Small intestine (tissue), 7 donors: ENCODE data around the gene COL10A1. TPM values are rescaled to one million over a fixed set of nuclear protein-coding genes. Genes with fewer than 3 reads are reported as not detected.
"Not testable (repeated sequence)": the region's sequence is repeated elsewhere in the genome, so short reads cannot be mapped to it uniquely, and the experiment has no call there.

ENCODE experiments used
- DNase-seq, 2 donors: peaks; one replicate each; pipeline versions ENCODE4 v3.0.0 to v3.0.0-alpha.2; 2013
- FAIRE-seq: peaks from 2 replicates; lab custom pipeline; 2012; peaks lifted over from hg19 to GRCh38; lab: Jason Lieb, UNC
- H3K27ac ChIP-seq, 3 donors: one replicate each; pipeline ENCODE4 v1.5.1; 2013; ENCODE audit warnings: low read length in 2 of 3, mild to moderate bottlenecking in 2 of 3, control low read depth in 1 of 3, inconsistent platforms in 1 of 3, low read depth in 1 of 3, moderate library complexity in 1 of 3
- H3K27me3 ChIP-seq, 3 donors: one replicate each; pipeline ENCODE4 v1.6.1; 2013; ENCODE audit warnings: low read length in 3 of 3, inconsistent platforms in 1 of 3; ENCODE audit not compliant: control insufficient read depth in 3 of 3, insufficient read depth in 3 of 3
- H3K36me3 ChIP-seq, 3 donors: one replicate each; pipeline ENCODE4 v1.6.1; 2013; ENCODE audit warnings: low read length in 3 of 3, inconsistent platforms in 1 of 3, low read depth in 1 of 3, mild to moderate bottlenecking in 1 of 3, moderate library complexity in 1 of 3; ENCODE audit not compliant: control insufficient read depth in 3 of 3, insufficient read depth in 2 of 3
- H3K4me1 ChIP-seq, 3 donors: one replicate each; pipeline ENCODE4 v1.6.1; 2013; ENCODE audit warnings: low read length in 2 of 3, inconsistent platforms in 1 of 3, low read depth in 1 of 3, mild to moderate bottlenecking in 1 of 3, moderate library complexity in 1 of 3; ENCODE audit not compliant: control insufficient read depth in 3 of 3, insufficient read depth in 2 of 3
- H3K4me3 ChIP-seq, 3 donors: one replicate each; pipeline ENCODE4 v1.5.1; 2013; ENCODE audit warnings: low read length in 3 of 3, control low read depth in 1 of 3, inconsistent platforms in 1 of 3, low read depth in 1 of 3, mild to moderate bottlenecking in 1 of 3, moderate library complexity in 1 of 3
- H3K9me3 ChIP-seq, 2 donors: one replicate each; pipeline ENCODE4 v1.6.1; 2013; ENCODE audit warnings: low read depth in 1 of 2, low read length in 1 of 2; ENCODE audit not compliant: control insufficient read depth in 2 of 2, insufficient read depth in 1 of 2
- WGBS, 3 donors: extraction: QIAGEN DNeasy Blood & Tissue Kit; methylation state at CpG; one replicate each; pipeline ENCODE4 v1.1.7; 2013; 5-methylcytosine and 5-hydroxymethylcytosine counted together
- polyA plus RNA-seq, 4 donors: library from polyadenylated mRNA; stranded (reverse) in 3 of 4; unstranded in 1 of 4; fragments of 200-250 nt in 3 of 4; fragments of 120-200 nt in 1 of 4; gene quantifications; one replicate each; pipeline versions ENCODE4 v1.2.1 to v1.2.3, GENCODE V29; 2013
- donor health status: healthy with polysubstance abuse.
- donor health status: control.
- donor health status: control.
- donor health status: Bipolar disorder and iron deficiency.
- donor health status: healthy.

COL10A1 gene
- polyA plus RNA-seq, 4 donors: 0.09 TPM; not detected in 3

- Histone ChIP-seq H3K4me1 (peaks cover 10 to 26% (median 18%) of the 10 kb centered on the region in 3 donors), H3K9me3 (peaks cover 0 to 11% of the 10 kb centered on the region in 2 donors), H3K36me3 (peaks cover 0 to 6% (median 0%) of the 10 kb centered on the region in 3 donors), H3K4me3 (peak within 1 kb of the TSS; percentile 58 to 85 (median 76)), H3K27ac (peak within 1 kb of the TSS; percentile 91 to 99 (median 97)), H3K27me3 (no peaks in the 10 kb centered on the region)
- DNase-seq: peak; percentile 92 to 95
- WGBS, 3 donors: 0 to 1% (median 1%) methylated on average over 66 to 87 of the region's 87 CpGs
- no peak for FAIRE-seq
Observed at GRCh38 chr6:116100419-116101301, 25.3 kb downstream of the COL10A1 start, which contains the start of gene NT5DC1. NT5DC1 (plus strand) TSS chr6:116100853; CDS start chr6:116100931, 78 bp downstream.

- peaks cover 0 to 13% of the 10 kb centered on the region in 2 donors for H3K9me3 ChIP-seq
- H3K27me3 ChIP-seq: no peaks in the 10 kb centered on the region
- WGBS, 3 donors: 78 to 88% (median 81%) methylated on average over 1 of the region's 1 CpG
- FAIRE-seq (no peak), DNase-seq (no peak)
- no peak overlapping the region for H3K4me3 ChIP-seq
- no peak overlapping the region for H3K27ac ChIP-seq
- H3K4me1 ChIP-seq: peaks cover 7 to 16% (median 13%) of the 10 kb centered on the region in 3 donors
- H3K36me3 ChIP-seq: peaks cover 0 to 6% (median 0%) of the 10 kb centered on the region in 3 donors
Observed at GRCh38 chr6:116099036-116099435, 26.9 kb downstream of the COL10A1 start.

- no peaks in the 10 kb centered on the region for H3K36me3 ChIP-seq
- FAIRE-seq (no peak), DNase-seq (peak in 1 of 2 donors; percentile 13)
- H3K4me1 ChIP-seq: peaks cover 2 to 5% (median 3%) of the 10 kb centered on the region in 3 donors
- H3K27ac ChIP-seq: no peak overlapping the region
- 22 to 56% (median 34%) methylated on average over 2 of the region's 2 CpGs for WGBS, 3 donors
- no peak overlapping the region for H3K4me3 ChIP-seq
- H3K27me3 ChIP-seq: no peaks in the 10 kb centered on the region
- peaks cover 0 to 13% of the 10 kb centered on the region in 2 donors for H3K9me3 ChIP-seq
Observed at GRCh38 chr6:116096979-116097816, 28.7 kb downstream of the COL10A1 start.

GRCh38 chr6:116096048-116096759, 29.7 kb downstream of the COL10A1 start:
- DNase-seq, H3K27ac ChIP-seq, H3K27me3 ChIP-seq, H3K36me3 ChIP-seq, H3K4me3 ChIP-seq, FAIRE-seq, H3K4me1 ChIP-seq: not testable (repeated sequence)
- WGBS, 3 donors: 92 to 96% (median 94%) methylated on average over 9 of the region's 9 CpGs
- peaks cover 0 to 13% of the 10 kb centered on the region in 2 donors for H3K9me3 ChIP-seq

GRCh38 chr6:116094041-116094440, 31.9 kb downstream of the COL10A1 start:
- FAIRE-seq (no peak), DNase-seq (no peak)
- no peak overlapping the region for H3K27ac ChIP-seq
- H3K9me3 ChIP-seq: peaks cover 0 to 13% of the 10 kb centered on the region in 2 donors
- H3K27me3 ChIP-seq: no peaks in the 10 kb centered on the region
- H3K4me1 ChIP-seq: peaks cover 0 to 5% (median 0%) of the 10 kb centered on the region in 3 donors
- H3K4me3 ChIP-seq: no peak overlapping the region
- WGBS, 3 donors: 91 to 98% (median 95%) methylated on average over 7 of the region's 7 CpGs
- no peaks in the 10 kb centered on the region for H3K36me3 ChIP-seq

GRCh38 chr6:116090251-116090650, 35.7 kb downstream of the COL10A1 start:
- FAIRE-seq (no peak), DNase-seq (no peak)
- WGBS, 3 donors: 73 to 91% (median 85%) methylated on average over 2 of the region's 2 CpGs
- H3K36me3 ChIP-seq: no peaks in the 10 kb centered on the region
- H3K27ac ChIP-seq: no peak overlapping the region
- no peaks in the 10 kb centered on the region for H3K4me1 ChIP-seq
- no peaks in the 10 kb centered on the region for H3K9me3 ChIP-seq
- H3K27me3 ChIP-seq: no peaks in the 10 kb centered on the region
- no peak overlapping the region for H3K4me3 ChIP-seq

- Histone ChIP-seq H3K4me1 (no peaks in the 10 kb centered on the region), H3K36me3 (no peaks in the 10 kb centered on the region), H3K27me3 (no peaks in the 10 kb centered on the region), H3K27ac (no peak overlapping the region), H3K9me3 (no peaks in the 10 kb centered on the region), H3K4me3 (no peak overlapping the region)
- DNase-seq (no peak), FAIRE-seq (no peak)
Observed at GRCh38 chr6:116088946-116089345, 37.0 kb downstream of the COL10A1 start.
